NCI-H82 treated with DMSO at 0.1 percent for 48 hours (cell line): ENCODE results near the gene ACSL3.
"Not testable (repeated sequence)": the region's sequence is repeated elsewhere in the genome, so short reads cannot be mapped to it uniquely, and the experiment has no call there.

ENCODE experiments used
- DNase-seq: peaks from one replicate; lab custom pipeline; 2025; ENCODE audit not compliant: unreplicated experiment; lab: John Stamatoyannopoulos, UW

Gene ACSL3

DNA sequence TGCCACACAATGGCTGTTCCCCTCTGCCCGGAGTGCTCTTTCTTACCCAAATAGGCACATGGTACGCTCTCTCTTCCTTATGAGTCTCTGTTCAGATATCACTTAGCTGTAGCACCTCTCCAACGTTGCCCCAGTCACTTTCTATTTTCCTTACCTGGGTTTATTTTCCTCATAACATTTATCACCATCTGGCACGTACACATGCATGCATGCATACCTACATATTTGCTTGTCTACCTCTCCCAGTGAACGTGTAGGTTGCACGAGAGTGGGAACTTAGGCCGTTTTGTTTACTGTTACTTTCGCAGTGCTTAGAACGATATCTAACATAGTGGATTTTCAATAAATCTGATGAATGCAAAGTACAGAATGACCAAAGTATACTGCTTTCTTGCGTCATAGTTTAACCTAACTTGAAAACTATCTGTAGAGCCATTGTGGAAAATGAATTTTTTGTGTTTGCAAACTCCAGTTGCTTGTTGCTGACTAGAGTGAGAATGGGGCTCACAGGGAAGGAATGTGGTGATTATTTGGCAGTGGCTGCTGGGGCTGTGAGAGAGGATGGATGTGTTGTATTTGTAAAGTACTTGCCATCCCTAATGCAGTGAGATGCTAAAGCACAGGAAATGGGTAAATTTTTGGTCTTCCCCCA is 47.1 kb downstream of the ACSL3 start:
- no peak for DNase-seq

DNA sequence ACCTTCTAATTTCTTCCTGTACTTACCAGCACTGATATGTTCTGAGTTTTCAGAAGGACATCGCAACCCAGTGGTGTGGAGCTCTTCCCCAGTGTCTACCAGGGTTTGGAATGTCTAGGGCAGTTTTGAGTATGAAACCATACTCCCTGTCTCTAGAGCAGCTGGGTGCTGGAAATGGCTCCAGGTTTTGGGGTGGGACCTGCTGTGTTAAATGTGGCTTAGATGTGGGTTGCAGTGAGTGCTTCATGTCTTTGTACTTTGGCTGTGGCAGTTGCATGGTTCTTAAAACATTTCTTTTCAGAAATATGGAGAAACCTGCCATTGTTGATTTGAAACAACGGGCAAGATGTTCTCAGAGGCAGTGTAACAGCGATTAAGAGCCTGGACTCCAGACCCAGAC is 48.5 kb downstream of the ACSL3 start:
- DNase-seq, result no peak

DNA sequence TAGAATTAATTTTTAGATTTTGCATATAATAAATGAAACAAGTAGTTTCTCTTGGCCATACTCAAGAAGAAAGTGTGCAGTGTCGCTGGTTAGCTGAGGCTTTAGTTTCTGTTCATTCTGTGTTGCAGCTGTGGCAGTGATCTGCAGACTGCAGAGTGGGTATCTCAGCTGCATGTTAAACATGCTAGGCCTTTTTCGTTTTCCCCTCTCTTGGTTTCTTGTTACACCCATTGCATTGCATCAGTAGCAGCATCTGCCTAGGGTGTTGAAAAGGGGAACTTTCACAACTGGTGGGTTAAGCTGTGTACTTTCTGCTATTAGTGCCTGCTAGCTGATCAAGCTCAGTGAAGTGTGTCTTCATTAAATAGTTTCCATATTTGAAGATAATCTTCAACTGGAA is 51.3 kb downstream of the ACSL3 start:
- DNase-seq, result no peak

DNA sequence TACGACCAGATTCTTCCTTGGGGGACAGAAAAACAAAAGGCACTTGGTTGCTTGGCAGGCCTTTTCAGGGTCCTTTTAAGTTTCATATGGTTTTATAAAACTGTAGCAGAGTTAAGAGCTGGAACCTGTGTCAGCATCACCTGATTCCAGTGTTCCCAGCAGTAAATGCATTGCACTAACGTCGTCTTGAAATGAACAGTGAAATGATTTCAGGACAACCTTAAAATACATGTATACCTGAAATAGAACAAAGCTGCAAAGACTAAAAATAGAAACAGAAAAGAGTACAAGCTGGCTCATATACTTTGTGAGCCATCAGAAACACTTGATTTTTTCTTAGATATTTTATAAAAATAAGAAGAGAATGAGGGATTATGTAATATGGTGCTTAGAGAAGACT is 51.9 kb downstream of the ACSL3 start:
- no peak for DNase-seq

DNA sequence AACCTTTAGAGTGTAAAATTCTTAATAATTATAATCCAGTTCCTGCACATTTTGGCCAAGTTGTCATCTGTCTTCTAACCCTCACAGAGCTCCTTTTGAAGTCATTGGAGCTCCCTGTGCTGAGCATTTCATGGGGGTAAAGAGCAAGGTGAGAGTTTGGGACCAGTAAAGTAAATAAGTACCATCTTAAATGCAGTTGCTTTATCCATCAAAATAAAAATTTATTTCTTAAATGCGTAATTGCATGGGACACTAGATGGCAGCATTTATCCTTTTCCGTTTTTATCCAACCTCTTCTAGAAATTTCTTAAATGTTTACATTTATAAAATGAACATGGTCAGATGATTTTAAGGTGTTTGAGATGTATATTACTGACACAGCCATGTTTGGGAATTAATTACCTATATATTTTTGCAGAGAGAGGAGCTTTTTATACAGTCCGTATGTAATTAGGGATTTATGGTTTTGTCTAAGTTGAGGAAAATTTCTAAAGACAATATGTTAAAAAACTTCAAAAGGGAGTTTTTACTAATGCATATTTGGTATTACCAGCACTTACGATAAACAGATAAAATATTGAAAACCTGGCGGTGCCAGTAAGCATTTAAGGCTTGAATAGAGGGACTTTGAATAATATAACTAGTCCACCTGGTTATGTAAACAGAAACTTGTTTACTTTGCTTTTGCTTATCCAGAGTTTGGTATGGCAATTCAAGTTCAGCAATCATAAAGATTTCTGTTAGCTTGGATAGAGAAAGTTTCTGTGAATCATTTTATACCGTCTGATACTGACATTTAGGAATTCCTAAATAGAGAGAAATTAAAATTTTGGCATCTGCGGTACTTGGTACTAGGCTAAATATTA is 54.5 kb downstream of the ACSL3 start:
- no peak for DNase-seq

DNA sequence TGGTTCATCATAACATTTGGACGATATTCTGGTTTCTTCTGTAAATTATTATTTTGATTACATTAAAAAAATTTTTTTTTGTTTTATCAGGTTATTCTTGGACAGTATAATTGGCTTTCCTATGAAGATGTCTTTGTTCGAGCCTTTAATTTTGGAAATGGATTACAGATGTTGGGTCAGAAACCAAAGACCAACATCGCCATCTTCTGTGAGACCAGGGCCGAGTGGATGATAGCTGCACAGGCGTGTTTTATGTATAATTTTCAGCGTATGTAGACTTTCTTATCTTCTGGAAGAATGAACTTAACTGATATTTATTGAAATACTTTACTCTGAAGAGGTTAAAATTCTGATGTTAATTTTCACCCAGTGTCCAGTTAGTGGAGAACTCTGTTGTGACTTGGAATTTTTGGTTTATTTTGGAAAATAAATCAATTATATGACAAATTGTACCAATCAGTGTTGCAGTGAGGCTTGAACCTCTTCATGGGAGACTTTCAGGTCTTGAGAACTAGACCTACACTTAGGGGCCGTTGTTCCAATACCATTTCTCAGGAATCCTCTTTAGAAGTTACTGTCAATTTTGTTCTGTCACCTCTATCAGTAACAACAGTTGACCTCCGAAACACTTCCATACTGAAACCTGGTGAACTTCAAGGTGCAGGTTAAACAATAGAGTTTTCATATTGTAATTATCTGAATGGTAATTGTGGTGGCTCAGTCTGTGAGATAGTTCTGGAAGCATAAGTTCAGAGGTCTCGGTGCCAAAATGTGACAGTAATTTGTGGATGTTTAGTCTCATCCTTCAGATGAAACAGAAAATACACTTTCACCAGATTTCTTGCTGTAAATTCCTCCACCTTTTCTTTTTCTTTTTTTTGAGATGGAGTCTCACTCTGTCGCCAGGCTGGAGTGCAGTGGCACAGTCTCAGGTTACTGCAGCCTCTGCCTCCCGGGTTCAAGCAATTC is 55.7 kb downstream of the ACSL3 start:
- DNase-seq, result no peak

DNA sequence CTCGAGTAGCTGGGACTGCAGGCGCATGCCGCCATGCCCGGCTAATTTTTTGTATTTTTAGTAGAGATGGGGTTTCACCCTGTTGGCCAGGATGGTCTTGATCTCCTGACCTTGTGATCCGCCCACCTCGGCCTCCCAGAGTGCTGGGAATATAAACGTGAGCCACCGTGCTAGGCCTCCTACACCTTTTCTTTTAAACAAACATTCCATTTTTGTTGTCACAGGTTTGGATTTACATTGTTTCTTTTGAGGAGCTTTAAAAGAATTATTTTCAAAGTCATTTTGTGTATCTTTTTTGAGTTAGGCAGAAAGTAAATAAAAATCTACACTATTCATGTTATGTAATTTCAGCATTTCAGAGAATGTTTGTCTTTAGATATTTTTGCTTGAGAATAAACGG is 56.4 kb downstream of the ACSL3 start:
- not testable (repeated sequence) for DNase-seq

DNA sequence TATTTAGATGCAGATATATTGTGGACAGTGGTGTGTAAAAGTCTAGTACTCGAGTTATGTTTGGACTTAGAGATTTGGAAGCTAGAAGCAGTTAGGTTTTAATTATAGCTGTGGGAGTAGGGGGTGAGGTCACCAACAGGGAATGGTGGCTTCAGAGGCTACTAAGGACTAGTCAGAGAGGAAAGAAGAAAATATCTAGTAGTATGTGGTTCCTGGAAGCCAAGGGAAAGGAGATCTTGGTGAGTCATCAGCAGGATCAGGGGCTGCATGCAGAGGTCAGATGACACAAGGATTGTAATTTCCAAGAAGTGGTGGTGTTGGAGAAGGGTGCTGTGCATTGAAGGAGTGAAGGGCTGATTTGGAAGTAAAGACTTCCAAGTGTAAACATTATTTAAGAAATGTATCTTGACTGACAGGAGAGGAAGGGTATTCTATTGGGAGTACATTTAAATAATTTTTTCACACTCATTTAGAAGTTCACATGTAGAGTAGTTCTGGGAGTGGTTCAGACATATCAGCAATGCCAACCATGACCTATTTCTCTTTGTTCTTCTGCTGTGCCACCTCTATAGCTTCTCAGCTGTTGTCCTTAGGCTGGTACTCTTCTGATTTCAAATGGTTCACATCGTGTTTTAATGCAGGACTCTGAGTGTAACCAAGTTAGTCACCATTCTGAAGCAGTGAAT is 59.1 kb downstream of the ACSL3 start:
- no peak for DNase-seq

DNA sequence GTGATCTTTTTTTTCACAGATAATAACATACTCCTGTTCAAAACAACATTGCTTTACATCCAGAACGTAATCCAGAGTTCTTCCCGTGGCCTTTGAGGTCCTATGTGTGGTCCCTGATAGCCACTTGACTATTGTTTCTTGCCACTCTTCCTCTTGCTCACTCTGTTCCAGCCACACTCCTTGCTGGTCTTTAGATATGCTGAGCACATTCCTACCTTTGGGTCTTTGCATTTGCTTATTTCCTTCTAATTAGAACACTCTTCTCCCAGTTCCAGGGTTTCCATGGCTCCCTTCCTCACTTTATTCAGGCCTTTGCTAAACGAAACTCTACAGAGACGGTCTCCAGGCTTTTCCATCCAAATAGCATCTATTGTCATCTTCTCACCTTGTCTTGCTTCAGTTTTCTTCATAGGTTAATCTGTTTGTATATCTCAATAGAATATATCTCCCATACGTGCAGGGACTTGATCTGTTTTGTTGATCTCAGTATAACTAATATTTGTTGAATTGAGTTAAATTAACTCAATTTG is 59.9 kb downstream of the ACSL3 start:
- DNase-seq, result no peak

DNA sequence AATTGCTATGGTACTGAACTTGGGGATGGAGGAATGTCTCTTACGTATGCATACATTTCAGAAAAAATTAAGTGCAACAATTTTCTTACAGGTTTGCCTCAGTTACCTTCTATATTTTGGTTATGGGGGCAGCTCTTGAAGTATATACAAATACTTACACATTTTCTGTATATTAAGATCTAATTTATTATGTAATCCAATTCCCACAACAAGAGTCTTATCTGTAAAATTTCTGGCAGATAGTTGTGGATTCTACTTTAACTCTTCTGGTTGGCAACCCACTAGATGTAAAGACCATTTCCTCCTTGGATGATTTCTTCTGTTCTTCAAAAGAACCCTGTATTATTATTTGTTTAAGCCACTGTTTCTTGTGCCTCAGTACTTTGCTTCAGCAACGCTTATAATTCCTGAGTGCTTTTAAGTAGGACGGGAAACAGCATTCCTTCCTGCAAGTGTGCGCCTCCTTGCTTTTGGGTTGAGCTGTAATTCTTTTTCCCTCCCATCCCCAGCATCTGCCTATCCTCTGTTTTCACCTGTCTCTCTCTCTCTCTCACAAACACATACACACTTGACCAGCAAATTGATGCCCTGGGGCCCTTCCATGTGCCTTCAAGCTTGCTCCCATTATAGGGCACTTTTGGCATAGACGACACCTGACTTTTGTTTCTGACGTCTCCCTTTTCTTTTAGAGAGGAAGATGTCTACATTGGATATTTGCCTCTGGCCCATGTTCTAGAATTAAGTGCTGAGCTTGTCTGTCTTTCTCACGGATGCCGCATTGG is 61.4 kb downstream of the ACSL3 start:
- no peak for DNase-seq

DNA sequence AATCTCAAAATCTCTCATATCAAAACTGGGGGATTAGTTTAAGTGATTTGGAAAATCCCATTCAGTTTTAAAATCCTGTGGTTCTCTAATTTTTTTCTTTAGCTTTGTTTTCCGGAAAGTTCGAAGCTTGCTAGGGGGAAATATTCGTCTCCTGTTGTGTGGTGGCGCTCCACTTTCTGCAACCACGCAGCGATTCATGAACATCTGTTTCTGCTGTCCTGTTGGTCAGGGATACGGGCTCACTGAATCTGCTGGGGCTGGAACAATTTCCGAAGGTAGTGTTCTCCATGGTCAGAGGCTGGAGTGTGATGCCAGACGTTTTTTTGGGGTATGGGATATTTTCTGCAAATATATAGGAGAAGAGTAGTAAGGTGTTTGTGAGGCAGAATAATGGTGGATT is 66.1 kb downstream of the ACSL3 start:
- DNase-seq, result no peak

DNA sequence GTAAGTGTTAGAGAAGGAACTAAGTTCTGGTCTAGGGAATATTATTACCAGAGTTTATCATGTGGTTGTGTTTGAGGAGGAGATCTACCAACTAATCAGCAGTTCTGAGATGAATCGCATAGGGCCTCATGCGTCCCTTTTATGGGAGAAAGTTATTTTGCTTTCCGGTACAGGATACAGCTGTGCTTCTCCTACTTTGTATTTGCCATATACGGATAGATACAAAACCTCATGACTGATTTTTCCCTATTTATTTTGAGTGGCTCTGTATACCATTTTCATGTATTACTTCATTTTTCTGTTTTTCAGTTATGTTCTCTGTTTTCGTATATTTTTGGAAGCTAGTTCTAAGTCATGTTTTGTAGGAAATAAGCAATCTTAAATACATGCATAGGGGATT is 66.8 kb downstream of the ACSL3 start:
- no peak for DNase-seq

DNA sequence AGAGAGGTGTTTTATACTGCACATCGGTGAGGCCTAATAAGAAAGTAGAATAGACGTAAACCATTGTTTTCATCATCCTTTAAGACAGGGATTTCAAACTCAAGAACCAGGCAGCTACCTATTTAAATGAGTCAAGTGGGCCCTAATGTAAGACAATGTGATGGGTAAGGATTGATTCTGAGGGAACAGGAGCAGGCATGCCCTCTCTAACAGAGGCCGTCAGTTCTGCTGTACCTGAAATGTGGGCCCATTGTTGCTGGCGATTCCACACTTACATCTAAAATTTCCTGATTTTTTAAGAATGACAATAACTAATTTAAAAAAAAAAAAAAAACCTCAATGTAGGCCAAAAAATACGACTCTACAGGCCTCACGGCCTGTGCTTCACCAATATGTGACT is 67.5 kb downstream of the ACSL3 start:
- DNase-seq, result no peak

DNA sequence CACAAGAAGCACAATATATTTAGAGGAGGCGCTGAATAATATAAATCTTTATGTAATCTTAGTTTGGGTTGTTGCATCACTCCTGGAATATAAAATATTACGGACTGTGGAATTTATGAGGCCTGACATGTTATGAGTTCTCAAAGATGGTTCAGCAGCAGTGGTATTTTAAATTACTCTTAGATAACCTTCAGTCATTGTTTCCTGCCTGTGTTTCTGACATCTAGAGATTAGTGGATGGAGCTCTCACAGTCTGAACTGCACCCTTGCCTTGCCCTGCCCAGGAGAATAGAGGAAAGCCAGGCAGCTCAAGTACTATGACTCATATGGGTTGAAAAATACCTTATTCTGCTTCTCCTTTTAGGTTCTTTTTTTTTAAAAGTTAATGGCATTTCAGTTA is 70.0 kb downstream of the ACSL3 start:
- no peak for DNase-seq

DNA sequence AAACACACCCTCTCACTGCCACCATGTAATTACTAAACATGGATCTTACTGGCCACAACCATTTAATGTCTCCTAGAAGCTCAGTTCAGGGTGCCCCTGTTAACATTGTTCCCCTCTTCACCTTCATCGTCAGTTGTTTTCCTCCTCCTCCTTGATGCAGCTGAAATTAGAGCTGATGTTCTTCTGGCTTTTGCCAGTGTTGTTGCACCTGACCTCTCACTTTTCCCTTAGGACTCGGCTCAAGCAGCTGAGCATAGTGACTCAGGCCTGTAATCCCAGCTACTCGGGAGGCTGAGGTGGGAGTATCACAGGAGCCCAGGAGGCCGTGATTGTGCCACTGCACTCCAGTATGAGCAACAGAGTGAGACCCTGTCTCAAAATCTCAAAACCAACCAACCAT is 70.8 kb downstream of the ACSL3 start:
- DNase-seq, result no peak

DNA sequence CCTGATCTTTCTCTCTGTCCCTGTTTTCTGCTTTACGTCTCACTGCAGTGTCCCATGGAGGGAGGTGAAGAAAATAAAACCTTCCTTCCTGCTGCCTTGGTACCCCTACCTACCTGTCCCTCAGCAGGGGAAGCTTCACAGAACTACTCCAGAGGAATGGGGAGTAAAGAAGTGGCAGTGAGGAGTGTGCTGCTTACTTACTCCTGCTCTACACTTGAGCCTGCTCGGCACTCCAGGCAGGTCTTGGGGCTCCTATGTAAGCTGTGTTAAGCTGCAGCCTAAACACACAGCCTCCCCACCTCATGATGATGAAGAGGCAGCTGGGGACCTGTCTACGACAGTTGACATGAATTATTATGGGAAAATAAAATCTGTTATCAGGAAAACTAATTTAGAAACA is 72.6 kb downstream of the ACSL3 start:
- no peak for DNase-seq

DNA sequence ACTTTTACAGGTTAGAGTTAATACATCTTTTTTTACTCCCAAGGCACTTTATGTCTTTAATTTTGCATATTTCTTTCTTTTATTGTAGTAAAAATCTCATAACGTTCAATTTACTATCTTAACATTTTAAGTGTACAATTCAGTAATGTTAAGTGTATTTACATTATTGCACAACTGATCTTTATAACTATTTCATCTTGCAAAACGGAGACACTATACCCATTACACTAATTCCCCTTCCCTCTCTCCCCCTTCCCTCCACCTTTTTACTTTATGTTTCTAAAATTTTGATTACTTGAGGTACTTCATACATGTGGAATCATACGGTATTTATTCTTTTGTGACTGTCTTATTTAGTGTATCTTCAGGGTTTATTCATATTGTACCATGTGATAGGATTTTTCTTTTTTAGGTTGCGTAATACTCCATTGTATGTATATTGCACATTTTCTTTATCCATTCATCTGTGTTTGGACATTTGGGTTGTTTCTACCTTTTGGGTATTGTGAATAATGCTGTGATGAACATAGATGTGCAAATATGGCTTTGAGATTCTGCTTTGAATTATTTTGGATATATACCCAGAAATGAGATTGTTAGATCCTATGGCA is 75.0 kb downstream of the ACSL3 start:
- no peak for DNase-seq

DNA sequence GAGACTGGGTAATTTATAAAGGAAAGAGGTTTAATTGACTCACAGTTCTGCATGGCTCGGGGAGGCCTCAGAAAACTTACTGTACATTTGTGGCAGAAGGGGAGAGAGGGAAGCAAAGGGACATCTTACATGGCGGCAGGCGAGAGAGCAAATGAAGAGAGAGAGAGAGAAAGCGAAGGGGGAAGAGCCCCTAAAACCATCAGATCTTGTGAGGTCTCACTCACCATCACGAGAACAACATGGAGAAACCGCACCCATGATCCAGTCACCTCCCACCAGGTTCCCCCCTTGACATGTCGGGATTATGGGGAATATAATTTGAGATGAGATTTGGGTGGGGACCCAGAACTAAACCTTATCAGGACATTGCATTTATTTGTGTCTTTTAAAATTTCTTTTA is 75.9 kb downstream of the ACSL3 start:
- DNase-seq, result no peak

DNA sequence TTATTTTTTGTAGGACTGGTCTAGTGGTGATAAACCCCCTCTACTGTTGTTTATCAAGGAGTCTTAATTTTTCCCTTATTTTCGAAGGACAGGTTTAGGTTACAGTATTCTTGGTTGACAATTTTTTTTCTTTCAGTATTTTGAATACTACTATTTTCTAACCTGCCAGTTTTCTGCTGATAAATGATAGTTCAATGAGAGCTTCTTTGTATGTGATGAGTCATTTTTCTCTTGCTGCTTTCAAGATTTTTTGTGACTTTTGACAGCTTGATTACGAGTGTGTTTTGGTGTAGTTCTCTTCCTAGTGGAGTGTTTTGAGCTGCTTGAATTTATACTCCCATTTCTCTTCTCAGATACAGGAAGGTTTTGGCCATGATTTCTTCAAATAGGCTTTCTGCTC is 77.5 kb downstream of the ACSL3 start:
- no peak for DNase-seq
